ES-I3 (cell line): ENCODE measurements around the gene PFDN6.

ENCODE experiments used
- H3K36me3 ChIP-seq: 2 replicates; pipeline ENCODE4 v1.6.1; 2013; ENCODE audit warnings: mild to moderate bottlenecking, low read length, control low read depth, moderate library complexity; ENCODE audit not compliant: insufficient read depth
- H3K4me1 ChIP-seq: 2 replicates; pipeline ENCODE4 v1.6.1; 2013; ENCODE audit warnings: mild to moderate bottlenecking, control low read depth, low read length; ENCODE audit not compliant: insufficient read depth
- H3K9ac ChIP-seq: 2 replicates; pipeline ENCODE4 v1.6.1; 2013; ENCODE audit warnings: low read depth, mild to moderate bottlenecking, low read length, moderate library complexity
- H3K9me3 ChIP-seq: 2 replicates; pipeline ENCODE4 v1.6.1; 2013; ENCODE audit warnings: mild to moderate bottlenecking, low read length, moderate library complexity; ENCODE audit not compliant: control insufficient read depth, insufficient read depth

The PFDN6 gene

GRCh38 chr6:33296797-33297405, 7.5 kb downstream of the PFDN6 start:
- H3K9me3 ChIP-seq, result no peaks in the 10 kb centered on the region
- H3K9ac ChIP-seq, result peak overlapping the region; percentile 72; the same call in 1 of the 2 replicates
- no peaks in the 10 kb centered on the region for H3K36me3 ChIP-seq

DNA sequence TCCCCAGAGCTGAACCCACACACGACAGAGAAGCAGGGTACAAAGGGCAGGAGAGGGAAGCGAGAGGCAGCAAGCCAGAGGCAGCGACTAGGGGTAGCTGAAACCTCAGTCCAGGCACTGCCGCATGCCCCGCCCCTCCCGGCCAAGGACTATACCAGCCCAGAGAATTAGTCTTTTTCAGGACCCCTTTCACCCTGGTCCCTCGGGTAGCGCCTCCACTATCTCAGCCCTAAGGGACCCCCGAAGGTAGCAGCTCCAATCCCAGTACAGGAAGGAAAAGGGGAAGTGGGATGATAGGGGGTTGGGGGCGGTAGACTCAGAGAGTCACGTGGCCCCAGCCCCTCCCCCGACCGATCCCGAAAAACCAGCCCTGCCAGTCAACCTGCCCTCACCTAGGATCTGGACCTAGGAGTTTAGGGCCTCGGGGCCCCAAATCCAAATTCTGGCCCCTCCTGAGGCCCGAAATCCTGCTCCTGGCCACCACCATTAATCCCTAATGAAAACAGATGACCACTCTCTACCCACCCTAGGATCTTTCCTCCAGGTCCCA, 8.1 kb downstream of the PFDN6 start:
- Histone ChIP-seq H3K4me1 (no peaks in the 10 kb centered on the region), H3K36me3 (no peaks in the 10 kb centered on the region), H3K9me3 (no peaks in the 10 kb centered on the region), H3K9ac (peak overlapping the region; percentile 72)

More at GRCh38 chr6:33296797-33297405, 7.5 kb downstream of the PFDN6 start:
- H3K4me1 ChIP-seq, result no peaks in the 10 kb centered on the region

GRCh38 chr6:33297956-33298772, 8.8 kb downstream of the PFDN6 start:
- Histone ChIP-seq H3K9me3 (no peaks in the 10 kb centered on the region), H3K9ac (peak overlapping the region; percentile 89), H3K36me3 (no peaks in the 10 kb centered on the region), H3K4me1 (no peaks in the 10 kb centered on the region)

GRCh38 chr6:33298773-33299236, 9.4 kb downstream of the PFDN6 start, which contains the start of gene RGL2:
RGL2 (minus strand) TSS chr6:33298942; CDS start chr6:33298610, 332 bp downstream.
- Histone ChIP-seq H3K36me3 (no peaks in the 10 kb centered on the region), H3K9ac (peak within 1 kb of the TSS; percentile 89), H3K9me3 (no peaks in the 10 kb centered on the region)

DNA sequence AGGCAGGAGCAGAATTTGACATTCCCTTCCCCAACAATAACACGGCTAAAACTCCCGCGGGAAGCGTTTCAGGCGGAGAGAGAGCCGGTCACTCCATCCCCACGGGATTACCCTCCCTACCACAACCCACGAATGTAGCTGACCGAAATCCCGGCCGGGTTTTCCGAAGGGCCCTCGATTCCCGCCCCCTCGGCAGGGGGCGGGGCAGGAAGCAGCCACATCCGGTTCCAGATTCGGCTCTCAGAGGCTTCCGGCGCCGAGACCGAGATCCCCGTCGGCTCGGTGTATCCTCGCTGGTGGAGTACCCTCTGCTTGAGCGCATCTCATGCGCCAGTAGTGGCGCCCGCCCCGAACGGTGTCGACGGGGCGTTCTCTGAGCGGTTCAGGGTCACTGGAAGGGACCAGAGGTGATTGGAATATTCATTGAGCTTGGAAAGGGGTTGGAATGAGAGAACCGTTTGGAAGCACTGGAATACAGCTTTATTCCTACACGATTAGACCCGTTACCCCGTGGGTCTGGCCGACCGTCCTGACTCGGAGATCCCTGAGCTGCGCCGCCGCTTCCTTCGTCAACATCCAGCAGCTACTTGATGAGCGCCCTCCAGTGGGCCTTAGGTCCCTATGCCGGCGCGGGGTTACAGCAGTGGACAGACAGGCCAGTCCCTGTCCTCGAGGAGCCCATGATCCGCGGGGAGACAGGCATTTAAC, 10.0 kb downstream of the PFDN6 start:
- H3K9me3 ChIP-seq, result no peaks in the 10 kb centered on the region
- H3K4me1 ChIP-seq, result no peaks in the 10 kb centered on the region
- H3K9ac ChIP-seq, result peak overlapping the region; percentile 89
- no peaks in the 10 kb centered on the region for H3K36me3 ChIP-seq

More at GRCh38 chr6:33298773-33299236, 9.4 kb downstream of the PFDN6 start, which contains the start of gene RGL2:
- H3K4me1 ChIP-seq, result no peaks in the 10 kb centered on the region

- Histone ChIP-seq H3K9ac (no peak overlapping the region), H3K4me1 (no peaks in the 10 kb centered on the region), H3K36me3 (no peaks in the 10 kb centered on the region), H3K9me3 (no peaks in the 10 kb centered on the region)
Observed at GRCh38 chr6:33301877-33302276, 12.5 kb downstream of the PFDN6 start.

- H3K4me1 ChIP-seq, result no peaks in the 10 kb centered on the region
- H3K9me3 ChIP-seq, result no peaks in the 10 kb centered on the region
- no peak overlapping the region for H3K9ac ChIP-seq
- H3K36me3 ChIP-seq, result no peaks in the 10 kb centered on the region
Observed at GRCh38 chr6:33304216-33304615, 14.8 kb downstream of the PFDN6 start.

DNA sequence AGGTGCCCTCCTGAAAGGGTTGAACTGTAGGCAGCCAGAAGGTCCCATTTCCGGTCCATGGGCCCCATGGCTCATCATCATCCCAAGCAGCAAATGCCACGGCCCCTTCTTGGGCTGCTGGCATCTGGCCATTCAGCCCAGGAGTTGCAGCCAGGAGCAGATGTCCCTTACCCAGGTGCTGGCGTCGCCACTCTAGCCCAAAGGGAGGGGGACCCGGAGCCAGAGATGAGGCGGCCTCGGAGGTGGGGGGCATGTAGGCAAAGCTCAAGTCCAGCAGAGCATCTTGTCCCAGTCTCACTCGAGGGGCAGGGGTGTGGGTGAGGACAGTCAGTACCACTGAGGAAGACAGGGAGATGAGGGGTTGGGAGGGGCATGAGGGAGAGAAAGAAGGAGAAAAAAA, 15.7 kb downstream of the PFDN6 start:
- Histone ChIP-seq H3K9me3 (no peaks in the 10 kb centered on the region), H3K36me3 (no peaks in the 10 kb centered on the region), H3K4me1 (no peaks in the 10 kb centered on the region), H3K9ac (no peak overlapping the region)

DNA sequence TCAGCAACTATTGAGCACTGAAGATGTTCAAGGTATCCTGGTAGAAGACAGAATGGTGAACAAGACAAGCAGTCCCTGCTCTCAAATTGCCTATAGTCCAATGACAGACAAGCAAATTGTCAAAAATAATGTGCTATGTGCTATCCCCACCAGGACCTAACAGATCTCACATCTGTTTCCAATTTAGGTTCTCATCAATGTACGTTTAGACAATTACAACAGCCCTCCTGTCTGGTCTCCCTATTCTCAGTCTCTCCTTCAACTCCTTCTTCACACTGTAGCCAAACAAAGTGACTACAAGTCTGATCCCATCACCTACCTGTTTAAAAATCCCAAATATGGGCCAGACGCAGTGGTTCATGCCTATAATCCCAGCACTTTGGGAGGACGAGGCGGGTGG, 17.0 kb downstream of the PFDN6 start:
- Histone ChIP-seq H3K4me1 (no peaks in the 10 kb centered on the region), H3K36me3 (no peaks in the 10 kb centered on the region), H3K9ac (no peak overlapping the region), H3K9me3 (no peaks in the 10 kb centered on the region)

DNA sequence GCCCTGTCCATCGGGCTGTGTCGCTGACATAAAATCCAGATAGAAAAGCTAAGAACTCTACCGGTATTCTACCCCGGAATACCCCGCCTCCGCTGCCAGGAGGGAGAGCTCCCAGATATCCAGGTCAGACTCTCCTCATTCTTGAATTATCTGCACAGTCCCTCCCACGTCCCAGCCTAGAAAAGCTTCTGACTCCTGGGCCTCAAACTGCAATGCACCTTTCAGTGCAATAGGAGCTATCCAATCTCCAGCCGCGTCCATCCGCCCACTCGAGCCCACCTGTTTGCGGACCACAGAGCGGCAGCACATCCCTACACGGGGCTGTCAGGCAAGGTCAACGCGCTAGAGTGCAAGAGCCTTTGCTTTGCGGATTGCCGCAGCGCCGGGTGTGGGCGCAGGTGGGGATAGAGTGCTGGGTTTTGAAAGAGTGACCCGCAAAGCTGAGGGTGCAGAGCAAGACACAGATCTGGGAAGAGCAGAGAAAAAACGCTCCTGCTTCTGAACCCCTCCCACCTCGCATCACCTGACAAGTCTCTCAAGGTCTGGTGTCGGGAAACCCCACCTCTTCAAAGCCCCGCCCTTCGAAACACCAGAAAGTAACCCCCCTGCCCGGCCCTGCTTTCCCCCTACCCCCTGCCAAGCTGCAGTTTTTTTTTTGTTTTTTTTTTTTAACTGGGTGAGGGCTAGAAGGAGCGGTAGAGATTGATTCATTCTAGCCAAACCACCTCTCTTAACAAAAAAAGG, 23.1 kb downstream of the PFDN6 start:
- H3K36me3 ChIP-seq, result no peaks in the 10 kb centered on the region
- peak overlapping the region; percentile 85; the same call in 1 of the 2 replicates for H3K9ac ChIP-seq
- H3K9me3 ChIP-seq, result no peaks in the 10 kb centered on the region
- H3K4me1 ChIP-seq, result peaks cover 9% of the 10 kb centered on the region; the same call in 1 of the 2 replicates

DNA sequence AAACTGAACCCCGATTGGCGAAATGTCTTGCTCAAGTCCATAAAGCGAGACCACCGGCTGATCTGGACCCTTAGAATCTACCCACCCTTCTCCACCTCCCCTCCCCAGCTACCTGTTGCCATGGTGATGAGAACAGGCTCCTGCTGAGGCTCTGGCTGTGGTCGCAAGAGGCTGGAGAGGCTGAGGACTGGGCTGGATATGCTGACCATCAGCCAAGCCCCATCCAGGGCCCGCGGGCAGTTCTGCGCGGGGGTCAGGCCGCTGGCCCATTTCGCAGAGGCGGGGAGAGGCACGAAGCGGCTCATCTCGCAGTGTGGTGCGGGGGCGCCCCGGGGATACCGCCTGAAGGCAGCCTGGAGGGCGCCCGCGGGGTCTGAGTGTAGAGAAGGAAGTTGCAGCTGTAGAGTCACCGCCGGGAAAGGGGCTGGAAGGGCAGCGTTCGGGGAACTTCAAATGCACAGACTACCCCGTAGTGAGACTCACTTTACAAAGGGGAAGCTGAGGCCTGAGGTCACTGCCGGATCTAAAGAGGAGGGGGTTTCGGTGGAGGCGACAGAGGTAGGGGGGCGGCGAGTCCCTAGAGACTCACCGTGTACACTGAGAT, 23.8 kb downstream of the PFDN6 start:
- H3K9me3 ChIP-seq, result no peaks in the 10 kb centered on the region
- peak overlapping the region; percentile 85 for H3K9ac ChIP-seq
- peaks cover 9% of the 10 kb centered on the region; the same call in 1 of the 2 replicates for H3K4me1 ChIP-seq
- no peaks in the 10 kb centered on the region for H3K36me3 ChIP-seq

- Histone ChIP-seq H3K9me3 (no peaks in the 10 kb centered on the region), H3K36me3 (no peaks in the 10 kb centered on the region), H3K4me1 (peaks cover 14% of the 10 kb centered on the region; the same call in 1 of the 2 replicates), H3K9ac (peak within 1 kb of the TSS; percentile 85)
Observed at GRCh38 chr6:33313709-33314514, 24.5 kb downstream of the PFDN6 start, which contains the start of gene TAPBP. TAPBP (minus strand) TSS chr6:33314078; CDS start chr6:33314041, 37 bp downstream.
